ENCODE measurements around the gene SLC44A1.

SLC44A1 gene

GRCh38 chr9:105338308-105338707, 93.9 kb downstream of the SLC44A1 start:
- no peak for DNase-seq (ENCODE audit: low read depth)

GRCh38 chr9:105339849-105340248, 95.4 kb downstream of the SLC44A1 start:
- no peak for DNase-seq (ENCODE audit: low read depth)

DNA sequence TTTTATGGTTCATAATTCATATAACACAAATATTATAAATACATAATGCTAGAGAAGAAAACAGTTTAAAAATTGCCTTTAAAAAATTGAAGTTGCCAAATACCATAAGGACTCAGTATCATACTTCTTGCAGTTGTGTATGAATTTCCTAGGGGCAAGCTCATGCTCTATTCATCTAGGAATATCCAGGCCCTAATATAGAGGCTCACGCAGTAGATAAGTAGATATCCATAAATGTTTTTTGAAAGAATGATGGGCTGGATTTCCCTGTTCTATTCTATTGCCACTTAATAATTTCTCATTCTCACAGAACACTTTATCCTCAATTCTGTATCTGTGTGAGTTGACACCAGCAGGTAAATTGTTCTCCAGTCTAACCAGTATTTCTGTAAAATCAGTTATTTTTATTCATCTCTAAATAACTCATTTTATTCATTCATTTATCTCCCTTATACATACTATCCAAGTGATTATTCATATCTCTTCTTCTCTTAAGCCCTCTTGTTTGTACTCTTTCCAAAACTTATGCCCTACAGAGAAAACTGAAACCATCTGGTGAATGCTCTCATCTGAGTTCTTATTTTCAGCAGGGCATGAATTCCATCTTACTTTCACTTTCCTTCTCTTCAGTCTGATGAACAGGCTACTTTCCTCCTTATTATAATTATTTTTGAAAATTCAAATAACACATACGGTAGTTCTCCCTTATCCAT, 97.1 kb downstream of the SLC44A1 start:
- no peak for DNase-seq (ENCODE audit: low read depth)

- DNase-seq (ENCODE audit: low read depth) = no peak
These were observed 97.7 kb downstream of the SLC44A1 start for GRCh38 chr9:105342147-105342505.

- no peak for DNase-seq (ENCODE audit: low read depth)
These were observed 99.8 kb downstream of the SLC44A1 start for GRCh38 chr9:105344283-105344682.

GRCh38 chr9:105345626-105346025, 101.2 kb downstream of the SLC44A1 start:
- DNase-seq (ENCODE audit: low read depth) = no peak

DNA sequence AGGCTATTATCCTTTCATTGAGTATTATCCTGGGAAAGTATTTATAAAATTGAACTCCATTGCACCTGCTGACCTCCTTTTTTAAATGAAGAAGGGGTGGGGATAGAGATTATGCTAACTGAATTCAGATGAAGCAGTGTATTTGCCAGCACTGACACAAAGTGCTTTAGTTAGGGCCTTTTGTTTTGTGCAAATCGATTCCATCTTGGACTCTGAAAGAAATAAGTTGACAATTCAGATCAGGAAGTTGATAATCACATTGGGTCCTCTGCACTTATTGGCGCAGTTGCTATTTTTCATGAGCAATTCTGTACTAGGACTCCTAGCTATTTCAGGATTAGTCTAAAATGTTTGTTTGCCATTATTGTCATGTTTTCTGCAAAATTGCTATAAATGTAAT, 101.8 kb downstream of the SLC44A1 start:
- DNase-seq (ENCODE audit: low read depth) = no peak

DNA sequence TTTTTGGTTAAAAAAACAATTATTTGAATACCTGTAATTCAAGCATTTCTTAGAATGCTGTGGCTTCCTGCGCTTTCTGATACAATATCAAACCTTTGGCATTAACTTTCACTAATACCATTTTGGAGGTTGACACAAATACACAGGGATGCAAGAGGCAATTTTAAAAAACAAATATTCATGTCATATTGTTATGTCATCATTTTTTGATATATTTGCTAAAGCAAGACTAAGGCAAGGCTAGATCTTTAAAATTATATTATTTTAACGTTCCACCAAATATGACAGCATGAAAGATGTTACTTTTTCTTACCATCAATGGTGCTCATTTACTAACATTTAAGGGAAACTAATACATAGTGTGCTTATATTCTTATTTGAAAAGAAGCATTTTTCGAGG, 110.0 kb downstream of the SLC44A1 start:
- no peak for DNase-seq (ENCODE audit: low read depth)

- DNase-seq (ENCODE audit: low read depth) = no peak
These were observed 111.3 kb downstream of the SLC44A1 start for GRCh38 chr9:105355781-105356180.

GRCh38 chr9:105357937-105358336, 113.5 kb downstream of the SLC44A1 start:
- no peak for DNase-seq (ENCODE audit: low read depth)

- no peak for DNase-seq (ENCODE audit: low read depth)
These were observed 115.4 kb downstream of the SLC44A1 start for GRCh38 chr9:105359892-105360291.

DNA sequence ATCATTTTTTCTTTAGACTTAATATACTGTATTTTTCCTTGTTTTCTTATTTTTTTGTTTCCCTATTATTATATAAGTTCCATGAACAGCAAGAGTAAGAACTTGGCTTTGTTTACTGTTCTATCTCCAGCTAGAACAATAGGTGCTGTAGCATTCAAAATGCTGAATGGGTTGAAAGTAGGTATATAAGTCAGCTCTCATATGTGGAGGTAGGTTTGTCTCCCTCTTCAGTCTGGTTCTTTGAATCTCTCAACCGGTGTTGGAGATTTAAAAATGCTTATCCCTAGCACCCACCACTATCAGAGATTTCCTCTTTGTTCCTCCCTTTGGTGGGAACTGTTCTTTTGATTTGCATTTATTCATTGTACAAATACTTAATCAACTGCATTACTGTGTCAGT, 115.9 kb downstream of the SLC44A1 start:
- no peak for DNase-seq (ENCODE audit: low read depth)

- no peak for DNase-seq (ENCODE audit: low read depth)
These were observed 117.4 kb downstream of the SLC44A1 start for GRCh38 chr9:105361873-105362272.

- DNase-seq (ENCODE audit: low read depth) = no peak
These were observed 118.0 kb downstream of the SLC44A1 start for GRCh38 chr9:105362470-105362869.

DNA sequence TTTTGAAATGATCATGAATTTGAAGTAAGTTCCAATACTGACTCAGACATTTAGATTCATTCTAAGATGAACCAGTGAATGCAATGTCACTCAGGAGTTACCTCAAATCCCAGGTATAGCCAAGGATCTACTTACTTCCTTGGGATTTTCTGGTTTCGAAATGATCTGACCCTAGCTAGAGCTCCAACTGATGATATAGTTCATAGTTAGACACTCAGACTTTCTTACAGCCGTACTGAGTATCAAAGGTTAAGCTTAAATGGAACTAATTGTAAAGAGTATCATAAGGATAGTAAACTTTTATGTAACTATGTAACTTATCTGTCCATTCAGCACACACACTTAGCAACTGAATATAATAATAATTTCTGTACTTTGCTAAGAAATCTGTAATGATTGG, 119.4 kb downstream of the SLC44A1 start:
- no peak for DNase-seq (ENCODE audit: low read depth)

- DNase-seq (ENCODE audit: low read depth) = no peak
These were observed 125.5 kb downstream of the SLC44A1 start for GRCh38 chr9:105369911-105370310.

- DNase-seq (ENCODE audit: low read depth) = no peak
These were observed 129.3 kb downstream of the SLC44A1 start for GRCh38 chr9:105373723-105374122.

GRCh38 chr9:105375323-105375722, 130.9 kb downstream of the SLC44A1 start:
- no peak for DNase-seq (ENCODE audit: low read depth)

GRCh38 chr9:105376893-105377292, 132.4 kb downstream of the SLC44A1 start:
- no peak for DNase-seq (ENCODE audit: low read depth)

- DNase-seq (ENCODE audit: low read depth) = no peak
These were observed 141.0 kb downstream of the SLC44A1 start for GRCh38 chr9:105385381-105385985.

GRCh38 chr9:105389796-105390195, 145.3 kb downstream of the SLC44A1 start:
- no peak for DNase-seq (ENCODE audit: low read depth)

DNA sequence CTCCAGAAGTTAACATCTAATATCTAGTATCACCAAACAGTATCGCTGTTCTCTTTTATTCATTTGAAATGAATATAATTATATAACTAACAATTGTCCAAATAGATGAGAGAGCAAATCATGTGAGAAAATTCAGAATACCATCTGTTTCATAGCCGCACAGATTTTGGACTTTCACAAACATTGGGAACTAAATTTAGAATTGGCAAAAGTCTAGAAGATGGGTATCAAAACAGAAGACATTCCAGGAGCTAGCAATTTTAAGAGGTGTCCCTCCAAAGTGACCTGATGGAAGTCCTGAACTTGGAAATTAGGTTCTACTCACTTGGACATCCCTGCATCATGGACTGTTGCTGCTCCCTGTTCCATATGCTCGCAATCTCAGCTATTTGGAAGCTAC, 146.4 kb downstream of the SLC44A1 start:
- no peak for DNase-seq (ENCODE audit: low read depth)

GRCh38 chr9:105391288-105391687, 146.8 kb downstream of the SLC44A1 start:
- DNase-seq (ENCODE audit: low read depth) = no peak

DNA sequence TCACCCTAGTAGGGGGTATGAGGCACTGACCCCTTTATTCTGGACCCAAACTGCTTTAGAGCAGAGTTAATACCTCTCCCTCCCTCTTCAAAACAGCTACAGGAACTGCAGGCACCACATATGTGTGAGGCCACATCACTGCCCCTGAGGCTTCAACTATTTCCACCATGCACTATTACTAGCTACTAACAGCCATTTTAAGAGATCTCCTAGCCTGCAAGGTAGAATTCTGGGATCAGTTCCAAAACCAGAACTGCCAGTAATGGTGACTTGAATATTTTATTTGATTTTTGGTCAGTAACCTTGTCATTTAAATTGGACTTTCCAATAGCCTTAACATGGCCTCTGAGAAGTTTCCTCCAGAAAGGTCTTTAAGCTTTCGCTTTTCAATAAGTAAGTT, 148.1 kb downstream of the SLC44A1 start:
- DNase-seq (ENCODE audit: low read depth) = no peak

Measured in T follicular helper cell (primary cell).